Astrocyte of the cerebellum (primary cell): ENCODE data around the gene PAFAH1B2.
A peak's percentile ranks its signal among the peaks of the same experiment; 100 is the strongest.
"Not testable (repeated sequence)": the region's sequence is repeated elsewhere in the genome, so short reads cannot be mapped to it uniquely, and the experiment has no call there.

Experiments used
- DNase-seq: peaks from one replicate; pipeline ENCODE4 v3.0.0-alpha.2; 2011; ENCODE audit warnings: low read depth
- H3K4me3 ChIP-seq: 2 replicates; pipeline ENCODE4 v1.5.1; 2011; ENCODE audit warnings: mild to moderate bottlenecking, low read depth, low read length, moderate library complexity
- CTCF ChIP-seq: IDR thresholded peaks from 2 replicates; pipeline ENCODE4 v1.5.1; 2012; ENCODE audit warnings: low read length, low read depth, moderate library complexity, mild to moderate bottlenecking; ENCODE audit errors: missing control alignments
- in situ Hi-C: cut with HindIII; loops from 2 replicates; pipeline ENCODE4 v1.10.0; 2017; ENCODE audit warnings: low sequenced_read_pairs

PAFAH1B2 gene

GRCh38 chr11:117202386-117203068 lies 58.4 kb downstream of the PAFAH1B2 start:
- in situ Hi-C loops, result no loop called here
- no peak for DNase-seq
- no peak for TF ChIP-seq CTCF
- H3K4me3 ChIP-seq, result peak overlapping the region; percentile 64

DNA sequence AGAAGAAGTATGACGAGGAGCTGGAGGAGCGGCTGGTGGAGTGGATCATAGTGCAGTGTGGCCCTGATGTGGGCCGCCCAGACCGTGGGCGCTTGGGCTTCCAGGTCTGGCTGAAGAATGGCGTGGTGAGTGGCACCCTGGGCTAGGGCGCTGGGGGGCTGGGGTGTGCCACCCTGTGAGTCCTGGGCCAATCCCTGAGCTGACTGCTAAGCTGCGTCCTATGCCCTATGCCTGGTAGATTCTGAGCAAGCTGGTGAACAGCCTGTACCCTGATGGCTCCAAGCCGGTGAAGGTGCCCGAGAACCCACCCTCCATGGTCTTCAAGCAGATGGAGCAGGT lies 59.0 kb downstream of the PAFAH1B2 start:
- H3K4me3 ChIP-seq, result peak overlapping the region; percentile 64
- no peak for DNase-seq
- in situ Hi-C loops, result no loop called here
- no peak for TF ChIP-seq CTCF

- in situ Hi-C loops, result no loop called here
- no peak overlapping the region for H3K4me3 ChIP-seq
- no peak for DNase-seq
- TF ChIP-seq CTCF, result no peak
These were observed 60.4 kb downstream of the PAFAH1B2 start for GRCh38 chr11:117204283-117205080.

DNA sequence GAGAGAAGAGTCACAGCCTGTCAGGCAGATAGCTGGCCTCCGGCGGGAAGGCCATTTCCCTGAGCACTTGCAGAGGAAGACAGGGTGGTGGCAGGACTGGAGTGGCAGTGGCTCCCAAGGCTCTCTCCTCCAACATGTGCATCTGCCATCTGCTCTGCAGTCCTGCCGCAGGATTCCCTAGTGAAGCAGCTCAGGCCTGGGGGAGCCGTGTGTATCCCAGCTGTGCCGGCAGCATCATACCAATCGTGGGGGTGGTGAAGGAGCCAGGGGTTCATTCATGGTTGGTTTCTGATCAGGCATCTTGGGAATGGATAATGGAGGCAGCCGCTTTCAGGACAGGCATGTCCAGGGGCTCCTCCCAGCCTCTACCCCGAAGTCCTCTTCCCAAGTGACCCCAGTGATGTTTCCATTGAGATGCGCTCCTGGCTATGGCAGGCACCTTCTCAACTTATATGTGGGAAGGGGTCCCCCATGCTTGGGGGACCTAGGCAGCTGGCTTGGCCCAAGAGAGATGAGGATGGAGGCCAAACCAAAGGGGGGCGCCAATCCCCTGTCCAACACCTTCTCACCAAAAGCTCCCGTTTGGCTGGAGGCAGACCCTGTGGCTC lies 61.2 kb downstream of the PAFAH1B2 start:
- DNase-seq, result no peak
- no peak overlapping the region for H3K4me3 ChIP-seq
- in situ Hi-C loops, result no loop called here
- no peak for TF ChIP-seq CTCF

- H3K4me3 ChIP-seq, DNase-seq, in situ Hi-C loops: not testable (repeated sequence)
These were observed 62.0 kb downstream of the PAFAH1B2 start for GRCh38 chr11:117206111-117206510.

GRCh38 chr11:117206859-117207258 lies 62.8 kb downstream of the PAFAH1B2 start:
- H3K4me3 ChIP-seq, DNase-seq, in situ Hi-C loops: not testable (repeated sequence)

GRCh38 chr11:117207481-117207880 lies 63.4 kb downstream of the PAFAH1B2 start:
- in situ Hi-C loops, H3K4me3 ChIP-seq, DNase-seq: not testable (repeated sequence)

DNA sequence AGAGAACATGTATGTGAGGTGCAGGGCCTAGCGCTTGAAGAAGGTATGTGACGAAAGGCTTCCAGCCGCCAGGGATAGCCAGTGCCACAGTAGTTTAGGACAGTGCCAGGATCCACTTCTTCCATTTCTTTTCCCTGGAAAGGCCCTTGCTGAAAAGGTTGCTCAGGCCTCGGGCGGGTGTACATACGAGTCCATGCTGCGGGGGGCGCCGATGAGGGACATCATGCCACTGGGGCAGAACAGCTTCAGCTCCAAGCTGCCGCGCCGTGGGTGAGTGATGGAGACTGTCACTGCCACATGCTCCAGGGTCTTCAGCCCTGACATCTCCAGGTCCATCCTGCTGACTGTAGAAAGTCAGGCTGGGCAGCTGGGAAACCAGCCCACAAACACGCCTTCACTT lies 64.6 kb downstream of the PAFAH1B2 start:
- in situ Hi-C loops, DNase-seq: not testable (repeated sequence)

GRCh38 chr11:117209351-117210125 lies 65.5 kb downstream of the PAFAH1B2 start:
- DNase-seq, in situ Hi-C loops: not testable (repeated sequence)

More for the DNA sequence above, 64.6 kb downstream of the PAFAH1B2 start:
- H3K4me3 ChIP-seq, result not testable (repeated sequence)

More at GRCh38 chr11:117209351-117210125, 65.5 kb downstream of the PAFAH1B2 start:
- H3K4me3 ChIP-seq, result not testable (repeated sequence)
